Heart right ventricle (tissue), 16 donors: ENCODE results near the gene TSNAX. TPM values are rescaled to one million over a fixed set of nuclear protein-coding genes. Genes with fewer than 3 reads are reported as not detected.

Experiments used
- ATAC-seq, 8 donors: fragments of 200-7000 bp; cut with Tn5 transposase; one replicate each; pipeline ENCODE4 v1.9.1; 2020; ENCODE audit warnings: mild to moderate bottlenecking in 8 of 8, moderate library complexity in 8 of 8, moderate number of reproducible peaks in 1 of 8
- DNase-seq, 2 donors: peaks; one replicate each; pipeline ENCODE4 v3.0.0-alpha.2; 2020
- H3K27ac ChIP-seq, 10 donors: fragments of 200-600 bp; sonication (generic) in 2 of 10; one replicate each; pipeline versions ENCODE4 v1.5.0 to v1.8.0; 2020 to 2022; ENCODE audit warnings: mild to moderate bottlenecking in 3 of 10
- H3K27me3 ChIP-seq, 7 donors: fragments of 200-600 bp; one replicate each; pipeline ENCODE4 v1.8.0; 2021 to 2022; ENCODE audit warnings: mild to moderate bottlenecking in 2 of 7
- H3K36me3 ChIP-seq, 9 donors: fragments of 200-600 bp; sonication (generic) in 1 of 9; one replicate each; pipeline versions ENCODE4 v1.5.0 to v1.8.0; 2020 to 2022; ENCODE audit warnings: mild to moderate bottlenecking in 2 of 9
- H3K4me1 ChIP-seq, 9 donors: fragments of 200-600 bp; sonication (generic) in 1 of 9; one replicate each; pipeline versions ENCODE4 v1.5.0 to v1.8.0; 2020 to 2022; ENCODE audit warnings: mild to moderate bottlenecking in 4 of 9
- H3K4me3 ChIP-seq, 10 donors: fragments of 200-600 bp; sonication (generic) in 2 of 10; one replicate each; pipeline versions ENCODE4 v1.5.0 to v1.8.0; 2020 to 2022; ENCODE audit warnings: mild to moderate bottlenecking in 7 of 10, moderate library complexity in 2 of 10
- H3K9me3 ChIP-seq, 11 donors: fragments of 200-600 bp in 10 of 11; sonication (generic) in 2 of 11; one replicate each; pipeline versions ENCODE4 v1.5.0 to v1.8.0; 2013 to 2022; ENCODE audit warnings: mild to moderate bottlenecking in 2 of 11, control low read depth in 1 of 11, moderate library complexity in 1 of 11
- WGBS, 2 donors: extraction: QIAGEN DNeasy Blood & Tissue Kit; methylation state at CpG; one replicate each; pipeline ENCODE4 v1.1.7; 2013; ENCODE audit warnings: inconsistent platforms in 1 of 2; 5-methylcytosine and 5-hydroxymethylcytosine counted together
- intact Hi-C, 10 donors: fragments of 100-400 bp; cut with DNase I; formaldehyde crosslinking; loops; one replicate each; pipeline versions ENCODE4 v1.11.1 to v1.14.2; 2022
- polyA plus RNA-seq, 2 donors: library from polyadenylated mRNA; stranded (reverse); fragments of 200-250 nt; gene quantifications; one replicate each; pipeline ENCODE4 v1.2.3, GENCODE V29; 2013
- total RNA-seq, 10 donors: library from RNA; stranded (reverse); fragmentation: NEBNext Ultra II Directional in 3 of 10; extraction: Animal tissue kit (Norgen Biotek cat#: 25700) in 3 of 10; gene quantifications; one replicate each; pipeline versions ENCODE4 v1.2.1 to v1.2.4, GENCODE V29; 2021 to 2023
- TF ChIP-seq, protein P1 (sequence below), 9 donors: fragments of 200-600 bp; sonication (generic) in 2 of 9; IDR thresholded peaks; one replicate each; pipeline versions ENCODE4 v1.5.0 to v1.8.0; 2021 to 2022; ENCODE audit warnings: antibody characterized with exemption in 9 of 9, mild to moderate bottlenecking in 5 of 9, moderate library complexity in 1 of 9
- donor health status: Arrhythmogenic right ventricular cardiomyopathy.
- donor health status: ischemic (EF 13 %, LVEDD 7.1; RV severe dilation, severe dysfunction).
- donor health status: healthy with polysubstance abuse.
- donor health status: DM: no; HTN: yes; CAD: no.
- donor health status: DM: no; HTN: no; CAD: no.
- donor health status: ischemic (EF 25% LVEDD 6.9; RV normal size, moderate dysfunction).
- donor health status: ischemic (EF 25% LVEDD 5.7; RV mildly dilated, moderate dysfunction).
- donor health status: healthy.
- donor health status: DM: yes; HTN: yes; CAD: no.
- donor health status: Ischemic cardiomyopathy.
- donor health status: ischemic (EF 35%, LVEDD 5.7; RV mildly dilated, moderate dysfunction).
- donor health status: nonischemic (EF 11% LVEDD 7.7; RV severe dilation, severe dysfunction).
- donor health status: DM: yes; HTN: yes; CAD: no.
- donor health status: PGD.
- donor health status: ischemic (EF 29% LVEDD 5.4; RV normal size, mild dysfunction).
- donor health status: nonischemic (EF 23%, LVEDD 6.1; RV moderate dilation, normal function).

The TSNAX gene
- total and polyA plus RNA-seq, 12 donors, result 11.8 to 37.9 (median 32.0) TPM

DNA sequence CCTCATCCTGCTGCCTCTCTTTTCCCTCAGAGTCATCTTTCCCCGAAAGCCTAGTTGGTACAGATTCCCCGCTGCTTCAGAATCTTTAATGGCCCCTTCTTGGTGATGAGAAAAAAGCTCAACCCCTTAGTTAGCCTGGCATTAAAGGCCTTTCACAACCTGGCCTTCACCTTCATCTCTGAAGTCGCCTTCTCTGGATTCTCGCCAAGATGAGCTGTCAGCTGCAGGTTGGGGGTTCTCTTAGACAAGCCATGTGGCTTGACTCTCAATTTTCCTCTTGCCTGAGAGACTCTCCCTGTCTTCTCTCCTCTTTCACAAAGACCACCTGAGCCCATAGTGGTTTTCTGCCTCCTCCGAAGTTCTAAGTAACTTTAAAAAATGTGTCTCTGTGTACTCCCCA lies 82.6 kb downstream of the TSNAX start:
- ATAC-seq (no peak), DNase-seq (no peak)
- 73 to 81% methylated on average over 5 of the region's 5 CpGs for WGBS, 2 donors
- no peaks in the 10 kb centered on the region for H3K36me3 ChIP-seq
- H3K4me1 ChIP-seq, result peaks cover 0 to 54% (median 0%) of the 10 kb centered on the region in 9 donors
- H3K9me3 ChIP-seq, result peaks cover 0 to 11% (median 0%) of the 10 kb centered on the region in 11 donors
- peaks cover 0 to 3% (median 0%) of the 10 kb centered on the region in 7 donors for H3K27me3 ChIP-seq
- TF ChIP-seq, protein P1, sequence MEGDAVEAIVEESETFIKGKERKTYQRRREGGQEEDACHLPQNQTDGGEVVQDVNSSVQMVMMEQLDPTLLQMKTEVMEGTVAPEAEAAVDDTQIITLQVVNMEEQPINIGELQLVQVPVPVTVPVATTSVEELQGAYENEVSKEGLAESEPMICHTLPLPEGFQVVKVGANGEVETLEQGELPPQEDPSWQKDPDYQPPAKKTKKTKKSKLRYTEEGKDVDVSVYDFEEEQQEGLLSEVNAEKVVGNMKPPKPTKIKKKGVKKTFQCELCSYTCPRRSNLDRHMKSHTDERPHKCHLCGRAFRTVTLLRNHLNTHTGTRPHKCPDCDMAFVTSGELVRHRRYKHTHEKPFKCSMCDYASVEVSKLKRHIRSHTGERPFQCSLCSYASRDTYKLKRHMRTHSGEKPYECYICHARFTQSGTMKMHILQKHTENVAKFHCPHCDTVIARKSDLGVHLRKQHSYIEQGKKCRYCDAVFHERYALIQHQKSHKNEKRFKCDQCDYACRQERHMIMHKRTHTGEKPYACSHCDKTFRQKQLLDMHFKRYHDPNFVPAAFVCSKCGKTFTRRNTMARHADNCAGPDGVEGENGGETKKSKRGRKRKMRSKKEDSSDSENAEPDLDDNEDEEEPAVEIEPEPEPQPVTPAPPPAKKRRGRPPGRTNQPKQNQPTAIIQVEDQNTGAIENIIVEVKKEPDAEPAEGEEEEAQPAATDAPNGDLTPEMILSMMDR (IDR thresholded peaks at IDR 0.05), result no peak
- H3K4me3 ChIP-seq, result no peak overlapping the region
- H3K27ac ChIP-seq, result no peak overlapping the region
- intact Hi-C loops, result no loop called here

- no peak overlapping the region for H3K4me3 ChIP-seq
Measured at GRCh38 chr1:231611851-231612250, 83.4 kb downstream of the TSNAX start.

GRCh38 chr1:231612393-231613089 lies 84.1 kb downstream of the TSNAX start:
- Histone ChIP-seq H3K27me3 (peaks cover 0 to 3% (median 0%) of the 10 kb centered on the region in 7 donors), H3K4me3 (peak overlapping the region in 1 of 10 donors; percentile 25), H3K27ac (peak overlapping the region in 1 of 10 donors; percentile 78), H3K9me3 (peaks cover 0 to 11% (median 0%) of the 10 kb centered on the region in 11 donors), H3K4me1 (peaks cover 0 to 67% (median 0%) of the 10 kb centered on the region in 9 donors), H3K36me3 (no peaks in the 10 kb centered on the region)
- ATAC-seq (peak in 6 of 8 donors; percentile 33 to 73 (median 52)), DNase-seq (no peak)
- intact Hi-C loops, result no loop called here
- TF ChIP-seq, protein P1 (IDR thresholded peaks at IDR 0.05), result no peak
- 83 to 89% methylated on average over 10 of the region's 10 CpGs for WGBS, 2 donors

More at GRCh38 chr1:231611851-231612250, 83.4 kb downstream of the TSNAX start:
- Histone ChIP-seq H3K27me3 (peaks cover 0 to 3% (median 0%) of the 10 kb centered on the region in 7 donors), H3K9me3 (peaks cover 0 to 11% (median 0%) of the 10 kb centered on the region in 11 donors), H3K36me3 (no peaks in the 10 kb centered on the region), H3K4me1 (peaks cover 0 to 62% (median 0%) of the 10 kb centered on the region in 9 donors), H3K27ac (peak overlapping the region in 1 of 10 donors; percentile 78)
- TF ChIP-seq, protein P1 (IDR thresholded peaks at IDR 0.05), result no peak
- WGBS, 2 donors, result 86 to 89% methylated on average over 5 of the region's 5 CpGs
- intact Hi-C loops, result no loop called here
- no peak for DNase-seq
- no peak for ATAC-seq

DNA sequence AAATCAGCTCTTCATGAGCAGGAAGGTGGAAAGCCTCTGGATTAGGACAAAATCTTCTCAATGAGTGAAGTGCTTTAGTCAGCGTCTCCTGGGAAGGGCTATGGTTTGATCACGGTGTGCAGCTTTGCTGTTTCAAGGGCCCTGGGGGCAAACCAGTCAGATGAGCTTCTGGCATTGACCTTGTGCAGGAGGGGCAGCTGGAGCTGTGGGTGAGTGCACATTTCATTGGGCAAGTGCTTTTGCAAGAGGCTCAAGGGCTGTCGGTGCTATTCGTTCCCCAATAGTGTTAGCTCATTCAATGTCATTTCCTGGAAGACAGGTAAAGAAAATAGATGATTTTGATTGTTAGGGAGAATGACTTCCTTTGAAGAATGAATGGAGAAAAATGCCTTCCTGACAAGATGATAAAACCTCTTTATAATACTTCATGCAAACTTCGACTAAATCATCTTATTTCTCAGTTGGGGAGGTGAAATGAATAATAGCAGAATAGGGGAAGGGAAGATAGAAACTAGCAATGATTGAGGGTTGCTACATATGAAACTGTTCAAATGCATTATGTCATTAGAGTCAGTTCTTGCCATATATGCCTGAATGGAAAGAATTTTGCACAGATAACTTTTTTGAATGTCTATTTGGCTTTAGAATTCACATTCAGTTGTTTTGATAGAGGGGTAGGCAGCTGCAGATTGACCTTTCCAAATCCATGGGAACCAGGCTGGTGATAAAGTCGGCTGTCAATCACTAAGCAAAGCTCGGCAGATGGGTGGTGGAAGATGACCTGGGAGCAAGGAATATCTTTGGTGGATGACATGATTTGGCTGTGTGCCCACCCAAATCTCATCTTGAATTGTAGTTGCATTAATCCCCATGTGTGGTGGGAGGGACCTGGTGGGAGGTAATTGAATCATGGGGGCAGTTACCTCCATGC lies 85.2 kb downstream of the TSNAX start:
- H3K4me3 ChIP-seq, result no peak overlapping the region
- peaks cover 0 to 4% (median 0%) of the 10 kb centered on the region in 11 donors for H3K9me3 ChIP-seq
- DNase-seq (no peak), ATAC-seq (peak in 1 of 8 donors; percentile 9)
- WGBS, 2 donors, result 58 to 70% methylated on average over 7 of the region's 7 CpGs
- H3K4me1 ChIP-seq, result peaks cover 0 to 69% (median 7%) of the 10 kb centered on the region in 9 donors
- intact Hi-C loops, result no loop called here
- H3K27ac ChIP-seq, result peak overlapping the region in 1 of 10 donors; percentile 68
- H3K27me3 ChIP-seq, result peaks cover 0 to 3% (median 0%) of the 10 kb centered on the region in 7 donors
- no peaks in the 10 kb centered on the region for H3K36me3 ChIP-seq
- TF ChIP-seq, protein P1 (IDR thresholded peaks at IDR 0.05), result no peak
